Pancreas (tissue), 10 donors: ENCODE results near the gene GPC3. TPM values are rescaled to one million over a fixed set of nuclear protein-coding genes. Genes with fewer than 3 reads are reported as not detected.
A peak's percentile ranks its signal among the peaks of the same experiment; 100 is the strongest.
"Not testable (repeated sequence)": the region's sequence is repeated elsewhere in the genome, so short reads cannot be mapped to it uniquely, and the experiment has no call there.

ENCODE experiments used
- ATAC-seq, 4 donors: fragments of 200-7000 bp; cut with Tn5 transposase; one replicate each; pipeline versions ENCODE4 v1.8.0 to v1.9.1; 2020; ENCODE audit warnings: mild to moderate bottlenecking in 4 of 4, moderate library complexity in 4 of 4
- DNase-seq, 6 donors: peaks; one replicate each; pipeline ENCODE4 v3.0.0-alpha.2; 2020
- FAIRE-seq: peaks from 2 replicates; lab custom pipeline; 2012; peaks lifted over from hg19 to GRCh38; lab: Jason Lieb, UNC
- H3K27ac ChIP-seq, 4 donors: fragments of 200-600 bp; sonication (generic); 1 replicate in 3 of 4; 2 replicates in 1 of 4; pipeline versions ENCODE4 v1.5.0 to v1.8.0; 2020
- H3K27me3 ChIP-seq, 4 donors: fragments of 200-600 bp; one replicate each; pipeline ENCODE4 v1.8.0; 2021
- H3K36me3 ChIP-seq, 3 donors: fragments of 200-600 bp; sonication (generic) in 1 of 3; one replicate each; pipeline versions ENCODE4 v1.5.0 to v1.8.0; 2020 to 2021
- H3K4me1 ChIP-seq, 3 donors: fragments of 200-600 bp; one replicate each; pipeline ENCODE4 v1.8.0; 2021
- H3K4me3 ChIP-seq, 4 donors: fragments of 200-600 bp; sonication (generic) in 2 of 4; one replicate each; pipeline versions ENCODE4 v1.5.0 to v1.8.0; 2020 to 2021
- H3K9me3 ChIP-seq, 4 donors: fragments of 200-600 bp; one replicate each; pipeline ENCODE4 v1.8.0; 2021
- CTCF ChIP-seq, 4 donors: fragments of 200-600 bp; sonication (generic) in 3 of 4; IDR thresholded peaks; one replicate each; pipeline versions ENCODE4 v1.5.0 to v1.8.0; 2021; ENCODE audit warnings: antibody characterized with exemption in 4 of 4
- WGBS, 2 donors: extraction: QIAGEN DNeasy Blood & Tissue Kit; methylation state at CpG; one replicate each; pipeline ENCODE4 v1.1.7; 2013; 5-methylcytosine and 5-hydroxymethylcytosine counted together
- intact Hi-C, 3 donors: fragments of 100-400 bp; cut with DNase I; formaldehyde crosslinking; loops; one replicate each; pipeline versions ENCODE4 v1.11.1 to v1.14.2; 2022
- polyA plus RNA-seq, 2 donors: library from polyadenylated mRNA; stranded (reverse); fragments of 200-250 nt; gene quantifications; one replicate each; pipeline ENCODE4 v1.2.3, GENCODE V29; 2013
- total RNA-seq, 6 donors: library from RNA; stranded (reverse); fragmentation: NEBNext Ultra II Directional in 4 of 6; extraction: Animal tissue kit (Norgen Biotek cat#: 25700) in 4 of 6; gene quantifications; one replicate each; pipeline versions ENCODE4 v1.2.1 to v1.2.4, GENCODE V29; 2021 to 2023
- donor health status: healthy with polysubstance abuse.
- donor health status: DM: no; HTN: no; CAD: no; lungs with moderate emphysema.
- donor health status: DM: no; HTN: no; CAD: no.
- donor health status: control.
- donor health status: control.
- donor health status: Bipolar disorder and iron deficiency.
- donor health status: DM: yes; HTN: yes; CAD: no.
- donor health status: DM: no; HTN: no; CAD: no.
- donor health status: DM: no; HTN: no; CAD: no.
- donor health status: DM: yes; HTN: yes; CAD: no.

GPC3 gene
- total and polyA plus RNA-seq, 8 donors = 0.95 to 18.6 (median 2.7) TPM

DNA sequence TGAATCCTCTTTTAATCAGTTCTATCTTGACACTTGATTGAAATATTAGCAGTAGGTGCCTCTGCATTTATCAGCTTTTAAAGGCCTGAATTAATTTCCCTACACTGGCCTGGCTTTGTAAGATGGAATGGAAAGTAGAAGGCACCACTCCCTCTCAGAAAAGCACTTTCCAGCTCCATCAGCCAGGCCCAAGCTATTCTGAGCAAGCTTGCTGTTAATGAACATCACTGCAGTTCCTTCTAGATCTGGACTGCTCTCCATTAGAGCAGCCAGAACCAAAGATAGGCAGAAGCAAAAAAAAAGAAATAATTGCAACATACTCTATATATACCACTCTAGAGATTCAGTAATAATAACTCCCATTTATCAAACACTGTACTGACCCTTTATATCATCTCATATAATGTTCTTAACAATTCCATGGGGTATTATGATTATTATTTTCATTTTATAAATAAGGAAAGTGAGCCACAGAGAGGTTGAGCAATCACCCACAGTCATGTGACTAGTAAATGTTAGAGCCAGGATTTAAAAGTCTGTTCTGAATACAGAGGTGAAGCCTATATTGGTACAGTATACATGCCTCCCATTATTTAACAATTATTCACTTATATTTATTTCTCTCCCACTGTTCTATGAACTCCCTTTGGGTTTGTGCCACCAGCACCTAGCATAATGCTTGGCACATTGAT is 39.4 kb upstream of the GPC3 start:
- Histone ChIP-seq H3K27me3 (peaks cover 0 to 4% (median 0%) of the 10 kb centered on the region in 4 donors), H3K9me3 (no peaks in the 10 kb centered on the region), H3K4me3 (no peak overlapping the region), H3K36me3 (no peaks in the 10 kb centered on the region), H3K4me1 (no peaks in the 10 kb centered on the region), H3K27ac (no peak overlapping the region)
- no peak for TF ChIP-seq CTCF (IDR thresholded peaks at IDR 0.05)
- ATAC-seq (no peak), DNase-seq (no peak), FAIRE-seq (no peak)
- intact Hi-C loops = no loop called here

DNA sequence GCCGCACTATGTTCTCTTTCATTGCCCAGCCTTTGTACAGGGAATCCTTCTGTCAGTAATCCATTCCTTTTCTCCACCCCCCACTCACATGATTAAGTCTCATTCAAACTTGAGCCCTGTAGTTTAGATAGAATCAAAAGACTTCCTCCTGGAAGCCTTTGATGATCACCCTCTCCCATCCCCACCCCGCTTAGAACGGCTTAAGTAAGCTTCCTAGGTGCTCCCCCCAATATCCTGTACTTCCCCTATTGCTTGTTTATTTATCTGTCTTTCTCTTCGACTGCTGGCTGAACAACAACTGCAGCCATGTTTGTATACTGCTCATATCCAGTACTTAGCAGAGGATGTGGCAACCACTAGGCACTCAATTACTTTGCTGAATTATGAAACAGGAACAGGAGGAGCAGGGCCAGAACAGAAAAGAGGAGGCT is 38.5 kb upstream of the GPC3 start:
- Histone ChIP-seq H3K27ac (no peak overlapping the region), H3K36me3 (no peaks in the 10 kb centered on the region), H3K4me1 (no peaks in the 10 kb centered on the region), H3K4me3 (no peak overlapping the region), H3K9me3 (no peaks in the 10 kb centered on the region), H3K27me3 (peaks cover 0 to 4% (median 0%) of the 10 kb centered on the region in 4 donors)
- intact Hi-C loops = no loop called here
- no peak for TF ChIP-seq CTCF (IDR thresholded peaks at IDR 0.05)
- 67 to 78% methylated on average over 4 of the region's 4 CpGs for WGBS, 2 donors
- ATAC-seq (no peak), FAIRE-seq (no peak), DNase-seq (no peak)

GRCh38 chrX:134020910-134021309 is 35.5 kb upstream of the GPC3 start:
- Histone ChIP-seq H3K4me1 (no peaks in the 10 kb centered on the region), H3K27me3 (peaks cover 0 to 4% (median 0%) of the 10 kb centered on the region in 4 donors), H3K9me3 (no peaks in the 10 kb centered on the region), H3K36me3 (no peaks in the 10 kb centered on the region), H3K27ac (no peak overlapping the region), H3K4me3 (no peak overlapping the region)
- TF ChIP-seq CTCF (IDR thresholded peaks at IDR 0.05) = no peak
- no peak for FAIRE-seq
- ATAC-seq = peak in 1 of 4 donors; percentile 54
- 71 to 76% methylated on average over 2 of the region's 2 CpGs for WGBS, 2 donors
- DNase-seq = no peak
- intact Hi-C loops = no loop called here

- DNase-seq (no peak), ATAC-seq (no peak), FAIRE-seq (no peak)
- no peak overlapping the region for H3K27ac ChIP-seq
- H3K27me3 ChIP-seq = peaks cover 0 to 4% (median 0%) of the 10 kb centered on the region in 4 donors
- no peaks in the 10 kb centered on the region for H3K9me3 ChIP-seq
- 45 to 46% methylated on average over 4 of the region's 4 CpGs for WGBS, 2 donors
- H3K4me1 ChIP-seq = no peaks in the 10 kb centered on the region
- no peaks in the 10 kb centered on the region for H3K36me3 ChIP-seq
- no peak for TF ChIP-seq CTCF (IDR thresholded peaks at IDR 0.05)
- H3K4me3 ChIP-seq = no peak overlapping the region
- intact Hi-C loops = no loop called here
Observed at GRCh38 chrX:134019567-134020206, 34.3 kb upstream of the GPC3 start.

DNA sequence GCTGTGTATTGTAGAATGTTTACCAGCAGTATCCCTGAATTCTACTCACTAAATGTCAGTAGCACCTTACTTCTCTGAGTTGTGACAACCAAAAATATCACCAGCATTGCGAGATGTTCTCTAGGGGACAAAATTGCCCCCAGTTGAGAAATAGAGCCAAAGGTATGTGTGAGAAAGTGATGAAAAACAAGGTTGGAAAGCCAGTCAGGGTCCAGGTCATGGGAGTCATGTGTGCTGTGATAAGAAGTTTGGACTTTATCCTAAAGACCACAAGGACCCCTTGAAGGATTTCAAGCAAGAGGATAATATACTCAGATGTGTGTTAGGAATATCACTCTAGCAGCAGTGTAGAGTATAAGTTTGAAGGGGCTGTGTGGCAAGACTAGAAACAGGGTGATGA is 30.9 kb upstream of the GPC3 start:
- H3K27me3 ChIP-seq, H3K36me3 ChIP-seq, H3K27ac ChIP-seq, intact Hi-C loops, H3K4me3 ChIP-seq, H3K4me1 ChIP-seq, H3K9me3 ChIP-seq, FAIRE-seq, DNase-seq, ATAC-seq: not testable (repeated sequence)
- WGBS, 2 donors = 77 to 88% methylated on average over 1 of the region's 1 CpG

- H3K27me3 ChIP-seq, H3K36me3 ChIP-seq, H3K9me3 ChIP-seq, ATAC-seq, H3K27ac ChIP-seq, H3K4me3 ChIP-seq, H3K4me1 ChIP-seq, intact Hi-C loops, FAIRE-seq, DNase-seq: not testable (repeated sequence)
- WGBS, 2 donors = 93% methylated on average over 2 to 3 of the region's 3 CpGs
Observed at GRCh38 chrX:134015510-134015909, 30.1 kb upstream of the GPC3 start.
